Measurements from ENCODE around the gene CHTOP.

GRCh38 chr1:153608742-153609584, 24.9 kb upstream of the CHTOP start:
- TF ChIP-seq EZH2 (IDR thresholded peaks at IDR 0.05; ENCODE audit: insufficient read depth, poor library complexity, severe bottlenecking) (no peak), EZH2phosphoT487 (IDR thresholded peaks at IDR 0.05; ENCODE audit: insufficient read depth, low read depth) (no peak)

Measured in GM23248 (cell line).